ENCODE data around the gene DNMT3A.

DNMT3A gene

DNA sequence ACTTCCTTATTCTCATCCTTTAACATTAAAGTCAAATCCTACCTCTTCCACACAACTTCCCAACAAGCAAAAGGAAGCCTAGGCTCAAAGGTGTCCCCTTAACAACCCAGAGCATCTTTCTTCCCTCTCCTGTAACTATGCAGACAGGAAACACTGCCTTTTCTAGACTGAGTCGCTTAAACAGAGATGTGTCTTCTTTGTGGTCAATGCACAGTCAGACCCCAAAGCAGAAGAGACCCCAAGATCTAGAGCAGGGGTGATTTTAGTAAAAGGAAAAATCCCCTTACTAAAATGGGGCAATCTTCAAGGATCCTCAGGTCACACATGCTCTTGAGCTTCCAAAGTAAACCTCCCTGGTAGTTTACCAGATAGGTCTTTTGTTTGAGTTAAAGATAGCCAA is 86.8 kb downstream of the DNMT3A start:
- DNase-seq: no peak

DNA sequence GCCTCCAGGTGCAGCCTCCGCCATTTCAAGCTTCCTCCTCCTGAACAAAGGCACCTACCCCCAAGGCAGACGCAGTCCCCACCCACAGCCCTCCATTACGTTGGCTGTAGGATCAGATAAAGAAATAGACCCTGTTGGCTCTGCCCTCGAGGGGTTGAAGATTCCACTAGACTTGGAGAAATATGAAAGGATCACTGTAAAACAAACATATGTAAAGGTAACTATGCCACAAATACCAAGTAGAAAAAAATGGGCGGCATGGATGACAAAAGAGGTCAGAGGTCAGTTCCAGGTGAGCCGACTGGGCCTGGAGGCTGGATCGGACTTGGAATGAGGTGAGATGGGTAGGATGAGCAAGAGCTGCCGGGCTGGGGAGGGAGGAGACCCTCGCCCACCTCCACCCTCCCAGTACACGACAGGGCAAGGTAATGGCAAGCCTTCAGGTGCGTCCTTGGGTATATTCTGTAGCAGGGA is 88.5 kb downstream of the DNMT3A start:
- DNase-seq: no peak

DNA sequence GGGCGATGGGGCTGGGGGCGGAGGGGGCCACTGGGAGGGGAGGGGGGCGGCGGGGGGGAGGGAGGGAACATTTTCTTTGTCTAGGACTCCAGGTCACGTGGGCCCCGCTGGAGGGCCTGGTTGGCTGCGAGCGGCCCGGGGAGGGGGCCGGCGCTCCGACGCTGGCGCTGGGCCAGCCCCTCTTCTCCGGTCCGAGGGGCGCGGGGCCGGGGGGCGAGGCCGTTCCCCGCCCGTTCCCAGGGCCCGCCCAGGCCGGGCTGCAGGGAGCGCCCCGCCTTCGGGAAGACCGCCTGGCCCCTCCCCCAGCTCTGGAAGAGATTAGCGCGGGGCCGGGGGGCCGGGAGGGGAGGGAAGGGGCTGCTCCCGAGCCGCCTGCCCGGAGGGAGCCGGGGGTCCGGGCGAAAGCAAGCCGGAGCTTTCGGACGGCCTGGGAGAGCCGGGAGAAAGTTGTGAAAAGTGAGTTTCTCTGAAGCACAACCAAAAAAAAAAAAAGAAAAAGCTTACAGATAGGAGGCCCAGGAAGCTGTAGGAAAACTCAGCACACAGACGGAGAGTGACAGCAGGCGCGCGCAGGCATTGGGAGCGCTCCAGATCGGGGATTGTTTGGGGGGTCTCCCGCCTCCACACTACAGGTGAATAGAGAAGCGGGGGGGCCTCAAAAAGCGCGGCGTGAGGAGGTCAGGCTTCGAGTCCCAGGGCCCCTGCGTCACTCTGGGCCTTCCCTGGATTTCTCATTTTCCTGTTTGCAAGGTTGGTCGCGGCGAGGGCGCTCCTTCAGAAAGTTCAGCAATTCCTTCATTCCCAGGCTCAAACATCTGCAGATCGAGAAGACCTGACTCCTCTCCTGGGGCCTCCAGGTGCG is 89.2 kb downstream of the DNMT3A start:
- DNase-seq: no peak

DNA sequence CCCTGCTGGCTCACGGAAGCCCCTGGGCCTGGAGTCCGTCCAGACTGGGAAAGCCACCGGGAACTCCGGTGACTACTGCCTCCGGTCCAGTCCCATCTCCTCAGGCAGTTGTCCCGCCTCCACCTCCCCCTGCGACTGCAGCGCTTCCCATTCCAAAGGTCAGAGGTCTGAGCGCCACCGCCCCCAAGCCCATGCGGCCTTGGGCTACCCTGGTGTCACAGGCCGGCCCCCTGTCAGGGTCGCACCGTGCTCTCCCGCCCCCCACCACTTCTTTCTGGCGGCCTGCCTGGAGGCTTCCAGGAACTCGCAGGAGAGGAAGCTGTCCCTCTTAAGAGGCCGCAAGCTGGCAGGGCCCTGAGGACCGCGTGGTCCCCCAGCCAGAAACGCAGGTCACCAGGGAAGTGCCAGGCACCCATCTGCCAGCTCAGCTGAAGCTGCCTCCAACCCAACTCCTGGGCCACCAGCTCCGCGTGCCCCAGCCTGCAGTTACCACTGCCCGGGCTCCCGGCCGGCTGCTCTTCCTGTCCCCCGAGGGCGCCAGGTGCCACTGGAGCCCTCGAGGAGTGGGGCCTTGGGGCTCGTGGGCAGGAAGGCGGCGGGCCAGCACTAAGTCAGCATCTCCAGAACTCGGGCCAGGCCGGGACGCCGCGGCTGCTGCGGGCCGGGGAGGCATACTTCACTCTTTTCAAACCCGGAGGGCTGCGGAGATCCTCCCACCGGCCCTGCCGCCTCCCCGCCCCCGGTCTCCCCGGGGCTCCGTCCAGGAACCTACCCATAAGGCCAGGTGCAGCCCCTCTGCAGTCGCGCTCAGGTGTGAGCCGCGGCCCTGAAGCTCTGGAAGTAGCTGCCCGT is 90.1 kb downstream of the DNMT3A start:
- DNase-seq: no peak

DNA sequence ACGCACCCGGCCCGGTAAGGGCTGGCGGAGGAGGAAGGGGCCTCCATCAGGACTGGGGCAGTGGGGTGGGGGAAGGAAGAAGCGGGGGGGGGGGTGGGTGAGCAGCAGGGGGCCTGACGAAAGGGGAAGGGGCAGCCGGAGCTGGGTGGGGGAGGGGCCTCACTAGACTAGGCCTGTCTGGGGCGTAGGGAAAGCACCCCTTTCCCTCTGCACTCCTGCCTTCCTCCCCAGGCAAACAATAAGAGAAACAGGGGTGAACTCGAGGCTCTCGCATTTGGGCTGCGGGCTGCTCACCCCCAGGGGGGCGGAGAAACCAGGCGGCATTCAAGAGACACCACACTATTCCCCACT is 90.7 kb downstream of the DNMT3A start:
- DNase-seq: no peak

DNA sequence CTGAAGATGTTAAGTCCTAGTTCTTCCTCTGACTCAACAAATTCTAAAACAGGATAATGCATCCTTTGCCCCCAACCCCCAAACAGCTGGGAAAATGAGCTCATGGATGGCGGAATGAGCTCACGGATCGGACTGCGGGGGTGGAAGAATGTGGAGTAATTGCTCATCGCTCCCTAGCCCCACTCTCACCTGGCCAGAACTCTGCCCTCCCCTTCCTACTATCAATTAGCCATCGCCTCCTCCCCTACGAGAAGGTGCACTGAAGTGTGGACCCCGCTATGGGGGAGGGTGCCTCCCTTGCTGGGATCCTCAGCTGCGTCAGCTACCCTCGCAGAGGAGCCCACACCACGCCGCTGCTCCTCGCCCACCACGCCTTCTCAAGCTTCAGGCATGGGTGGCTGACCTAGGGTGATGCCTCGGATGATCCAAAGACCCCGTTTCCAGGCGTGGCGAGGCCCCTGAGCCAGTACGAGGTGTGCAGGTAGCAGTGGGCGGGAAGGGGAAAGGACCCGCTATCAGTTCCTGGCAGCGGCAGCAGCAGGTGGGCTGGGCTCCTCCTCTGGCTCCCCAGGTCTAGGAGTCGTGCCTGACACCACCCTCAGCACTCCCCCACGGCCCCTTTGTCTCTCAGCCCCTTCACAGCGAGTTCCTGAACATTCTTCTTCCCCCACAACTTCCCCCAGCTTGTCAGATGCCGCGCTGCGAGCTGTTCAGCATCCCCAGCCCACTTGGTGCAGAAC is 91.2 kb downstream of the DNMT3A start:
- DNase-seq: no peak

DNA sequence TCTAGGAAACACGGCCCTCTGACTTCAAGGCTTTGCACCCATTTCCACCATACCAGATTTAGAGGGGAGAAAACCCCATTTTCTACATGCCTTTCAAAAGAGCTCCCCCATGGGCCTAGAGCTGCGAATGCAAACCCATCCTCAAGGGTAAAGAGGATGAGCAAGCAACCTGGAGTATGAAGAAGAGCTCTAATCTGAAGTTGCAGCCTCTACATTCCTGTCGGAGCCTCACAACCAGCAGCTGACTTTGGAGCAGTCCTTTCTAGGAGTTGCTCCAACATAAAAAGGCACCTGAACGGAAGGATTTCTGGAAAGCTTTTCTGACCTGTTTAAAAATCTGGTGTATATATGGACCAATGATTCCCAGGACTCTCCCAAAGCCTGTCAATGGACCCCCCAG is 91.9 kb downstream of the DNMT3A start:
- DNase-seq: no peak

DNA sequence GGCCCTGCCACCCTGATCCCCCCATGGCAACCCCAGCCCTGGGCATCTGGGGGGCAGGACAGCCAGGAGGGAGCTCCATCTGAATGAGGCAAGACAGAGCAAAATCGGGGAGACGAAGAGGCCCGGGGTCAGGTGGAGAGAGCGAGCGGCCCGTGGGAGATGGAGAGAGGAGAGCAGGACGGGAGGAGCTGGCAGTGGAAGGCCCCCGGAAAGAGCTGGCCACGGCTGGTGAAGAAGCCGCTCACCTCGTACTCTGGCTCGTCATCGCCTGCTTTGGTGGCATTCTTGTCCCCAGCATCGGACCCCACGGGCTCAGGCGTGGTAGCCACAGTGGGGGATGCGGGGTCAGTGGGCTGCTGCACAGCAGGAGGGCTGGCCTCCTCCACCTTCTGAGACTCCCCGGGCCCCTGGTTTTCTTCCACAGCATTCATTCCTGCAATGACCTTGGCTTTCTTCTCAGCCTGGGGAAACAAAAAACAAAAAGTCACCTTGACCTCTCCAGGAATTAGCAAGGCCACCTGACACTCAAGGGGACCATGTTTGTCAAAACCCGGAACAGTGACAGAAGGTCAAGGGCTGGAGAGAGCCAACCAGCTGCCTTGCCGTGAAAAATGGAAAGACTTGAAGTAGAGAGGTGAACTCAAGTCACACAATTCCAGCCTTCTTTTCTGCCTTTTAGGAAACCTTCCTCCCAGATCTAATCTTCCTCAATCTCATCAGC is 93.8 kb downstream of the DNMT3A start:
- DNase-seq: no peak

DNA sequence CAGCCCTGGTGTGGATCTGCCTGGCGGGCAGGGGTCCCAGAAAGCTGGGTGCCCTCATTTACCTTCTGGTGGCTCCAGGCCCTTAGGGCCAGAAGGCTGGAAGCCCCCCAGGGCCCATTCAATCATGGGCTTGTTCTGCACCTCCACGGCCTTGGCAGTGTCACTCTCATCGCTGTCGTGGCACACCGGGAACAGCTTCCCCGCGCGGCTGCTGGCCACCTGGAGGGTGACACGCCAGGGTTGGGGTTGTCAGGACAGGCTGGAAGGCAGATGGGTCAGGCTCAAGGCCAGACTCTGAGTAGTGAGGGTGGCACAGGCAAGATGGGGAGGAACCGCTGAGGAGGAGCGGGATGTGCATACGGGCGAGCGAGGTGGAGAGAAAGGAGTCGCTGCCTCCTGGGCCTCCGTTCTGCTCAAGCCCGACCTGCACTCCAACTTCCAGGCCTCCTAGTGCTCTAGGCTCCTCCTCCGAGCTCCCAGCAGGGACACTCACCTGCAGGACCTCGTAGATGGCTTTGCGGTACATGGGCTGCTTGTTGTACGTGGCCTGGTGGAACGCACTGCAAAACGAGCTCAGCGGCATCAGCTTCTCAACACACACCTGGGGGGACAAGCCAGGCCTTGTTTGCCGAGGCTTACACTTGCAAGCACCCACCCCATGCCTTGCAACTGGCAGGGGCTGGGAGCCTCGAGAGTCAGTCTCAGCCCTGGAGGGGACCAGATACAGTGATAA is 95.0 kb downstream of the DNMT3A start:
- no peak for DNase-seq

DNA sequence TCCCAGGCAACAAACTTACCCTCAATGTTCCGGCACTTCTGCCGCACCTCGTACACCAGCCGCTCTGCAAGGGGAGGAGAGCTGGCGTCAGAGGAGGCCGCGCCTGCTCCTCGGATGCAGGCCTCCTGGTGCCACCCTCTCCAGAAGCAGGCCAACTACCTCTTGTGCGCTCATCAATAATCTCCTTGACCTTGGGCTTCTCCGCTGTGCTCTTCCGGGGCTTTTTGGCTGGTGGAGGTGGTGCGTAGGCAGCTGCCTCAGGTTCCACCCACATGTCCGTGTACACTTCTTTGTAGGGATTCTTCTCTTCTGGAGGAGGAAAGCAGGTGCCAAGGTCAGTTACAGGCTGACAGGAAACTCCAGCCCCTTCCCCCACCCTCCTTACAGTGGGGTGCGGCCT is 95.7 kb downstream of the DNMT3A start:
- no peak for DNase-seq

DNA sequence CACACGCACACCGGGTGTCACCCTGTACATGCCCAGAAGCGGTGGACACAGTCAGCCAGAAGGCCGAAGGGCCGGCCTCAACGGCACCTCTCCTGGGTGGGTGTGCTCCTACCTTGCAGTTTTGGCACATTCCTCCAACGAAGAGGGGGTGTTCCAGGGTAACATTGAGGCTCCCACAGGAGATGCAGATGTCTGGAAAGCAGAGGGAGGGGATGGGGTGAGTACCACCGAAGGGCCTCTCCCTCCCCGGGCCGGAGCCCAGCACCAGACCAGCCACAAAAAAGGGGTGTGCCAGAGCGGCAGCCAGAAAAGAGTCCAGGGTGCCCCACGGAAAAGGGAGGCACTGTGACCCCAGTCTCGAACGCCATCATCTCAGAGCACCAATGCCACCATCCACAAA is 96.6 kb downstream of the DNMT3A start:
- DNase-seq: no peak

DNA sequence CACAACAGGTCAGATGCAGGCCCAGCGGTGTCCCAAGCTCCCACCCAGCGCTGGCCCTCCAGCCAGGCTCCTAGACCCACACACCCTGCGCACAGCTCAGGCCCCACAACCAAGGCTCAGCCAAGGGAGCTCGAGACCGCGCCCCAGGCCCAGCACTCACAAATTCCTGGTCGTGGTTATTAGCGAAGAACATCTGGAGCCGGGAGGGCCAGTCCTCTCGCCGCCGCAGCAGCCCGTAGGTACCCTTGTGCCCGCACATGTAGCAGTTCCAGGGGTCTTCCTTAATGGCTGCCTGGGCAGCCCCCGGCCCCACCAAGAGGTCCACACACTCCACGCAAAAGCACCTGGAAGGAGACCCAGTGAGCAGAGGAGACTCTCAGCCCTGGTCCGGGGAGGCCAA is 97.7 kb downstream of the DNMT3A start:
- no peak for DNase-seq

DNA sequence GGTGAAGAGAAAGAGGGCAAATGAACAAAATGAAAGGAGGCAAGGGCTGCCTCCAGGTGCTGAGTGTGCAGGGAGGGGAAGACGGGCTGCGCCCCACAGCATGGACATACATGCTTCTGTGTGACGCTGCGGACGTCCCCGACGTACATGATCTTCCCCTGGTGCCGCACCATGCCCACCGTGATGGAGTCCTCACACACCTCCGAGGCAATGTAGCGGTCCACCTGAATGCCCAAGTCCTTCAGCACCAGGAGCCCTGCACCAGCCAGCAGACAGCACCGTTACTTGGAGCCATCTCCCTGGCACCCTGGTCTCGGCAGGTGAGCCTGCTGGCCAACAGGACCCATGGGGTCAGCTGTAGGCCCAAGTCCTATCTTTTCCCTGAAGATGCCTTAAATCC is 100.3 kb downstream of the DNMT3A start:
- DNase-seq: no peak

DNA sequence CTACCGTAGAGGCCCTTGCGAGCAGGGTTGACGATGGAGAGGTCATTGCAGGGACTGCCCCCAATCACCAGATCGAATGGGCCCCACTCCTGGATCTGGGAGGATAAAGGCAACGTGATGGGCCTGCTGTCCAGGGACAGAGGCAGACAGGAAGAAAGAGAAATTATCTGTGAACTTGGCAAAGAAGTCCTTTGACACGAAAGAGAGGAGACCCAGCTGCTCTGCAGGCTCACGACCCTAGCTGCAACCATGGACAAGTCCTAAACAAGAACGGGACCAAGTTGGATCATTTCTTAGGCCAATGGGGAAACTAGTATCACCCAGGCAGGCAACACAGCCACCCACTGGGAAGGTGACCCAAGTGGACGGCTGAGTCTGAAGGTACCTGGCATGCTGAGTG is 101.1 kb downstream of the DNMT3A start:
- DNase-seq: no peak

DNA sequence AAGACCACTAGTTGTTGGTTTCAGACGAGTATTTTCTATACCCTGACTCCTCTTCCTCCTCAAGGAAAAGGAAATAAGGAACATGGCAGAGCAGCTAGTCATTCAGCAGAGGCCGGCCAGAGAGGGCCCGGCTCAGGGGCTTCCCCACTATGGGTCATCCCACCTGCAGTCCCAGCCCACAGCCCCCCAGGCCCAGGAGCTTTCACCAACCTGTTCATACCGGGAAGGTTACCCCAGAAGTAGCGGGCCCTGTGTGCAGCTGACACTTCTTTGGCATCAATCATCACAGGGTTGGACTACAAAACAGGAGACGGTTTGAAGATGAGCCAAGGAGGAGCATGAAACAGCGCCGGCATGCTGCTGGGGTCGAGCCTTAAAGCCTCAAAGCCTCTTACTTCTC is 102.8 kb downstream of the DNMT3A start:
- no peak for DNase-seq

DNA sequence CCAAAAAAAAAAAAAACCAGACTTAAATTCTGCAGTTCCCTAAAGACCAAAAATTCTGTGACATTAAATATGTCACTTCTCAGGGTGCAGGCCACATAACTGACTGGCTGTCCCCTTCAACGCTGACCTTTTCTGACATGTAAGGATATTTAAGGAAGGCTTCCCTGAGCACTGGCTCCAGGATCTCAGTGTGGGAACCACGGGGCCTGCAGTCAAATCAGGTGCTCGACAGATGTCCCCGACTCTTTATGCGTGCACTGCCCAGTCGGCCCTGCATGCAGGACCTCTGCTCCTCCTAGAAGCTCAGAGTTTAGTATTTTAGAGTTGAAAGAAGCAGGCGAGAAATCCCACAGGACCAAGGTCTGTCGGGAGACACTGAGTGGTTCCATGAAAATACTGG is 104.0 kb downstream of the DNMT3A start:
- no peak for DNase-seq

DNA sequence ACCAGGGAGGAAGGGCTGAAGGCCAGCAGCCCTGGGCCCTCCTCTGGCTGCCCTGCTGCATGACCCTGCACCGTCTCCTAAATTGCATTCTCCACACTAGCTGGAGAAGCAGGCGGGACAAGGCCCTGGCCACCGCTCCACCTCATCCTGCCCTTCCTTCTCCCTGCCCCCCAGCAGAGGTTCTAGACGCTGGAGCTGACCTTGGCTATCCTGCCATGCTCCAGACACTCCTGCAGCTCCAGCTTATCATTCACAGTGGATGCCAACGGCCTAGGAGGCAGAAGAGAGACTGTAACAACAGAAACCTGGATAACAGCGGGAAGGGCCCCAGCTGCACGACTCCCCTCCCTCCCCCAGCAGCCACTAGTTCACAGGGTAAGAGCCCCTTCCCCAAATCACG is 105.0 kb downstream of the DNMT3A start:
- no peak for DNase-seq

DNA sequence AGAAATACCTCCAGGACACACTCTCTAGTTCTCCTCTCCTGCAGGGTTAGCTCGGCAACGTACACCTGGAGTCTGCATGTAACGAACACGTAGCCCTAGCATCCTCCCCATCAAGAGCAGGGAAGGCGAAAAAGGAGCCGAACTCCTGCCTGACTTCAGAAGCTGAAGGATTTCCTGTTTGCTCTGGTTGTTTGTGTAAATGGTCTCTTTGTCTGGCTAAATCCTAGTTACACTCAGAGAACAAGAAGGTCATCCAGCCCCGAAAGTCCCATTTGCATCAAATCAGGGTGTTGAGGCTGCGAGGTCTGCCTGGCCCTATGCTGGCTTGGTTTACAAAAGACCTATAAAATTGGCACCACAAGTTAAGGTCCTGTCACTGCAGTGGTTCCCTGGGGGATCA is 107.0 kb downstream of the DNMT3A start:
- DNase-seq: no peak

DNA sequence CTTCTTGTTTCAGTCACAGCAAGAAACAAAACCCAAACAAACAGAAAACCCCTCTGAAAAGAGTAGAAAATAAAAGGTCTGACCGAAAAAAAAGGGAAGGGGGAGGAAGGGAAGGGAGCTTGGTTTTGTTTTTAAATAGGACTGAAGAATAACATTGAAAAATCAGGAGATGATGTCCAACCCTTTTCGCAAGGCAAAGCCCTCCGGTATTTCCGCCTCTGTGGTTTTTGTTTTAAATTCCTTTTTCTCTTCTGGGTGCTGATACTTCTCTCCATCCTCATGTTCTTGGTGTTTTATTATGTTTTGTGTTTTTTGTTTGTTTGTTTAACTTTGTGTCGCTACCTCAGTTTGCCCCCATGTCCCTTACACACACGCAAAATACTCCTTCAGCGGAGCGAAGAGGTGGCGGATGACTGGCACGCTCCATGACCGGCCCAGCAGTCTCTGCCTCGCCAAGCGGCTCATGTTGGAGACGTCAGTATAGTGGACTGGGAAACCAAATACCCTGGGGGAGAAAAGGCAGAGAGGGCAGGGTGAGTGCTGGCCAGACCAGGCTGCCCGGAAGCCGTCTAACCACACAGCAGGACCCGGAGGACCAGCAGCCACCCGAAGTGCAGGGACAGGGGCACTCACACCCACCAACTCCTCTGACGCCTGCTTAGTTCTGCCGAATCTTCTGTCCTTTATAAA is 107.7 kb downstream of the DNMT3A start:
- no peak for DNase-seq

DNA sequence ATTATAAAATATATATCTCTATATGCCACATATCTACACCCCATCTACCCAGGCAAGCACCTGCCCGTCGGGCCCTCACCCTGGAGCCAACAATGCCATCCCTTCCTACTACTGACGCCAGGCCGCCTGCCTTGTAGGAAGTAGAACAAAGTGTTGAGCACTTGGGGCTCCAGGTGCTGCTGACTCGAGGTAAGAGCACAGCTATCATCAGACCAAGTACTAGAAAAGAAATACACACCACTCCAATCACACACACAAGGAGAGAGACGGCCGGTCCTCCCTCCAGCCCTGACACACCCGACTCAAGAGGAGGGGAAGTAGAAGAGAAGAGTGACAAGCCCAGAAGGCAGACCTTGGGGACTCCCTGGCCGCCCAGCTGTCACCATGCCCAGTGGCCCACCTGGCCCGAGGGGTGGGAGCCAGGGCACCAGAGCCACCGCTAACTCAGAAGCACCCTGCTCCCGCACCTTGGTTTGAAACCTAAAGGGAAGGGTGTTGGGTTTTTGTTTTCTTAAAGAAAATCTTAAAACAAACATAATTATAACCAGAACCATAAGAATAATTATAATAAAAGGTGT is 109.4 kb downstream of the DNMT3A start:
- DNase-seq: no peak

DNA sequence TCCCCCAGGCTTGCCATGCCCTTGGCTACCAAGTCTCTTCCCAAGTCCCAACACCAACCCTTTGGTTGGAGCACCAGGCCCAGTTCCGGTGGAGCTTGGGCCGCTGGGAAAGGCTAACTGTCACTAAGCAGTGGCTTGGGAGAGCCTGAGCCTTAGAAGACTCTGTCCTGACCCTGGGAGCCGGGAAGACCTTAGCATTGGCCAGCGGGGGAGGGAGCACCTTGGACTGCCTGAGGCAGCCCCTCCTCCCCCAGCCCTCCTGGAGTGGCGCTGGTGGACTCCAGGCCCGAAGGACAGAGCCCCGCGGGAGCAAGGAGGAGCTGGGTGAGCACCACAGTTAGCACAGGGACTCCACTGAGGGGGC is 110.8 kb downstream of the DNMT3A start:
- no peak for DNase-seq
